ENCODE measurements around the gene ZDHHC8. TPM values are rescaled to one million over a fixed set of nuclear protein-coding genes. Genes with fewer than 3 reads are reported as not detected.

Gene ZDHHC8
- total RNA-seq, 1 experiment from 2014 or later: 89.3 TPM

- intact Hi-C loops (cut with micrococcal nuclease): no loop called here
- no TSS peak for BruUV-seq (replicated peaks)
These were observed 15.8 kb downstream of the ZDHHC8 start for GRCh38 chr22:20147237-20147988.

More at GRCh38 chr22:20147237-20147988, 15.8 kb downstream of the ZDHHC8 start:
- Histone ChIP-seq H3K27ac (ENCODE audit: low read depth, low read length) (no peak overlapping the region), H2AFZ (ENCODE audit: low read depth, low read length, poor library complexity, severe bottlenecking) (no peak overlapping the region), H3K4me2 (ENCODE audit: low read length) (no peak overlapping the region), H4K20me1 (ENCODE audit: insufficient read depth) (no peaks in the 10 kb centered on the region), H3K27me3 (ENCODE audit: insufficient read depth, low read length) (no peaks in the 10 kb centered on the region), H3K9me2 (ENCODE audit: insufficient read depth) (no peaks in the 10 kb centered on the region), H3K9me3 (ENCODE audit: control insufficient read depth in 1 of 2, insufficient read depth in 1 of 2, low read depth in 1 of 2, low read length in 2 of 2) (no peaks in the 10 kb centered on the region), H3K4me3 (replicated peaks in 1 of 2; ENCODE audit: low read depth in 1 of 2, low read length in 2 of 2) (no peak overlapping the region), H3K4me1 (ENCODE audit: control insufficient read depth in 1 of 2, insufficient read depth in 2 of 2, low read length in 2 of 2) (no peaks in the 10 kb centered on the region), H3K36me3 (ENCODE audit: control insufficient read depth in 1 of 2, insufficient read depth in 2 of 2, low read length in 2 of 2) (no peaks in the 10 kb centered on the region; a peak in 1 of 4 replicates), H3K9ac (ENCODE audit: low read length) (no peak overlapping the region), H3K79me2 (ENCODE audit: insufficient read depth, low read length) (no peaks in the 10 kb centered on the region)
- POLR2A ChIA-PET: no interaction called here
- TF ChIP-seq YY1 (IDR thresholded peaks at IDR 0.05; ENCODE audit: extremely low read depth, insufficient replicate concordance, low read depth, low read length): no peak
- no peak for TF ChIP-seq SIN3A (IDR thresholded peaks at IDR 0.05; ENCODE audit: low read depth)
- TF ChIP-seq, protein P1, sequence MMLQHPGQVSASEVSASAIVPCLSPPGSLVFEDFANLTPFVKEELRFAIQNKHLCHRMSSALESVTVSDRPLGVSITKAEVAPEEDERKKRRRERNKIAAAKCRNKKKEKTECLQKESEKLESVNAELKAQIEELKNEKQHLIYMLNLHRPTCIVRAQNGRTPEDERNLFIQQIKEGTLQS (IDR thresholded peaks at IDR 0.05): no peak
- TF ChIP-seq CTCF (IDR thresholded peaks at IDR 0.05 in 2 of 3, conservative IDR thresholded peaks at IDR 0.05 in 1 of 3; ENCODE audit: borderline replicate concordance in 1 of 3, insufficient read depth in 1 of 3, low read depth in 2 of 3, low read length in 2 of 3): no peak
- no peak for TF ChIP-seq POLR2AphosphoS5 (IDR thresholded peaks at IDR 0.05; ENCODE audit: low read depth, low read length)
- no peak for DNase-seq (ENCODE audit: low read depth, low spot score)
- RAD21 ChIA-PET (ENCODE audit: low non-redundant PET in 1 of 2, low total read pairs in 2 of 2, uncharacterized antibody in 2 of 2, unreplicated experiment in 2 of 2): no interaction called here
- ATAC-seq: no peak
- CTCF ChIA-PET: no interaction called here

All from HCT116 (cell line).